Midbrain (tissue), 1 donor: ENCODE measurements around the gene TENM4.
A peak's percentile ranks its signal among the peaks of the same experiment; 100 is the strongest.

ENCODE experiments used
- DNase-seq: peaks from one replicate; lab custom pipeline; 2025; lab: John Stamatoyannopoulos, UW

TENM4 gene

GRCh38 chr11:79174045-79175008 lies 266.5 kb downstream of the TENM4 start:
- DNase-seq, result no peak

DNA sequence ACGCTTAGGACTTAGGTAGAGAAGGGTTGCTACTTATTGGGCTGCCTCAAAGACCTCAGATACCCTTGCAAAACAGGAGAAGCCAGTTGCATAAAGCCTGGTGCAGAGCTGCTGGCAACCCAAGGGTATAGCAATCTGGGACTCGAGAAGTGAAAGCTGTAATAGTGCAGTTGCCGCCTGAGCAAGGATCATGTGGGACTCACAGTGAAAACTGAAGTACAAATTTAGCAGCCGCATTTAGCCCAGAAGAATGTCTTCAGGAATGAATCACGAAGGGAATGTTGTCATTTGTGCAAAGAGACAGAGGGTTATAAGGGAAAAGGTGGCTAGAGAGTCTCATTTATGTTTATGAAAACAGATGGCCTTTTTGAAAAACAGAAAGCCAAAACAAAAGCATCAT lies 267.2 kb downstream of the TENM4 start:
- DNase-seq, result peak; percentile 15

GRCh38 chr11:79170321-79170720 lies 270.5 kb downstream of the TENM4 start:
- DNase-seq, result no peak

DNA sequence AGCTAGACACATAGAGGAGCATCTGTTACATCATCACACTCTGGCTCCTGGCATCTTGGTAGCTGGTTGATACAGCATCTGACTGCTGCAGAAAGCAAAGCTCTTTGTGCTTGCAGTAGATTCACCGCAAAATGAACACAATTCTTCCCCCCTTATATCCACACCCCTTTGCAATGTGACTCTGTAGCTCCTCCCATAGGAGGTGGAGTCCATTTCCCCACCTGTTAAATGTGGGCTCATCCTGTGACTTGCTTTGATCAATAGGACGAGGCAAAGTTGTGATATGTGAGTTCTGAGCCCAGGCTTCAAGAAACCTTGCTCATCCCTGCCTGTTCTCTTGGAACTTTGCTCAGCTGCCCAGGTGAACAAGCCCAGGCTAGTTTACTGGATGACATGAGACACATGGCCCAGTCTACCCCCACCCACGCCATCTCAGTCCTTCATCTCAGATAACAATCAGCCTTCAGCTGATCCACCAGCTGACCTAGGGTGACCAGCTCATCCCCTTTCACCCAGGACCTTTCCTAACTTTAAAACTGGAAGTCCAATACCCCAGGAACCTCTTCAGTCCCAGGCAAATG lies 272.2 kb downstream of the TENM4 start:
- no peak for DNase-seq

DNA sequence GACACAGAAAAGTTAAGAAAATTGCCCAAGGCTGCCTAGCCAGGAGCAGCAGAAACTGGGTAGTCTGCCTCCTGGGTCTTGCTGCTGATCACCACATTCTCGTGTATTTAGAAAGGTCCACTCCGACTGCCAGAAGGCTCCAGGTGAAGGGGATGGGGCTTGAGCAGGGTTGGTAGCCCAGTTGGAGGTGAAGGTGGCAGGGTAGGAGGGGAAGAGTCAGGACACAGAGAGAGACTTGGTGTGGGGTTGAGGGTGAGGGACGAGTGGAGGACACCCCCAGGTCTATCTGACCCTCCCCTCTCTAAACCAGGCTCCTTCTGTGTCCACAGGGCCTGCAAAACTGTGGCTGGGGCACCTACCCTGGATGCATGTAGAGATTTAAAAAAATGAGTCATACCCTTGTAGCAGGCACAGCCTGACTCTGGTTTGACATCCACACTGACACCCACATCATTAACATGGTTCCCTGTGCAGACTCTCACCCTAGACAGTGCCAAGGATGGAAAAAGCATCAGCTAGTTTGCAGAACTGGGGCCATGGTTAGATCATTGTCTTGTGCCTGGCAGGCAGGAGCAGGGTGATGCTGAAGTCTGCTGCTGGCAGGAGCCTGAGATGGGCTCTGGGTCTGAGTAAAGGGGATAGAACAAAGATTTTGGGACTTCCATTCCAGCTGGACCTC lies 273.2 kb downstream of the TENM4 start:
- no peak for DNase-seq

DNA sequence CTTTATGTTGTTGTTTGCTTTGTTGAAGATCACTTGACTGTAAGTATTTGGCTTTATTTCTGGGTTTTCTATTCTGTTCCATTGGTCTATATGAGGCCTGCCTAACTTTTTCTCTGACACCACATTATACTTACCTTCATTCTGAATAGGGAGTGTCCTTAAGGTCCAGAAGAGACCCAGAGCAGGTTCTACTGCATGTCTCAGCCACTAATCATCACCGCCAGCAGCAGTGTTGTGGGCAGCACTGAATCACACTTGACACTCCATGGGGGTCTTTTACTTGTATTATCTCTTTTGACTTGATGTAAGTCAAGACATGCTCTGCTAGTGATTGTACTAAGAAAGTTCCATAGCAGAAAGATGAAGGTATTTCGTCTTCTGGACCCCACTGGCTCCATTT lies 274.9 kb downstream of the TENM4 start:
- DNase-seq, result no peak

DNA sequence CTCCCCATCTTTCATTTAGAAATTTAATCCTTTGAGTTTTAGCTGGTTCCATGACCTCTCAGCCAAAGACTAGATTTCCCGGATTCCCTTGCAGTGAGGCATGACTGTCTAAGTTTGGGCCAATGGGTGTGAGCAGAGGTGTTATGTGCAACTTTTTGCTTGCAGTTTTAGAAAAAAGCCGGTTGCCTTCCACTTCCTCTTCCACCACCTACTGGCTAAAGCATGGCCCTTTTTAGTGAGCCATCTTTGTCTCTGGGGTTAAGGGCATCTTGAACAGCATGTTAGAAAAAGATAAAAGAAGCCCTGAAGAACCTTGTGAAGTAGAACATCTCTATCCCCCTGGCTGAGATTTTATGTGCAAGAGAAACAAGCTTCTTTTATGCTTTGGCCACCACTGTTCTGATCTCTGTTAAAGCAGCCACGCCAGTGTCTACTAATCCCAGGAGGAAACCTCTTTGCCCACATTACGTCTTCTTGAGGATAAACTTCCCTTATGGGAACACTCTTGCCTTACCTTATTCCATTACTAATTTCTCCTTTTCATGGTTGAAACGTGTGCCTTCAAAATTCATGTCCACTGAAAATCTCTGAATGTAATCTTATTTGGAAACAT lies 279.9 kb downstream of the TENM4 start:
- DNase-seq, result peak; percentile 16

GRCh38 chr11:79159657-79160450 lies 281.0 kb downstream of the TENM4 start:
- DNase-seq, result no peak

DNA sequence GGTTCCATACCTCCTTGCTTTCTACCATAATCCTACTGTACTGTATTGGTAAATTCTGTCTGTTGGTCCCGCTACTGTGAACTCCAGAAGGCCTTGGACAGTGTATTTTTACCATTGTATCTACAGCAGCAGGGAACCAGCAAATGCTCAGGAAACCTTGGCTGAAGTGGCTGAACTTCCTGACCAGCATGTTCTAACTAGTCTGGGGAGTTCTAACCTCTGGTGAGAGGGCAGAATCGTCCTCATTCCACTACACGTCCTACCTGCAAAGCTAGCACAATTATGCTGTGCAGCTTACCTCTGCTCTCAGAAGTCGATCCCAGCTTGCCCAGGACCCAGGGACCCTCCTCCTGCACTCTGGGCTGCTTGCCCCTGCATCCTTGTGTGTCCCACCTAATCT lies 283.1 kb downstream of the TENM4 start:
- DNase-seq, result no peak

- DNase-seq, result no peak
Observed at GRCh38 chr11:79156031-79156430, 284.8 kb downstream of the TENM4 start.

- no peak for DNase-seq
Observed at GRCh38 chr11:79155237-79155636, 285.6 kb downstream of the TENM4 start.

- DNase-seq, result peak; percentile 43
Observed at GRCh38 chr11:79152511-79152910, 288.3 kb downstream of the TENM4 start.

- no peak for DNase-seq
Observed at GRCh38 chr11:79151396-79151795, 289.4 kb downstream of the TENM4 start.

DNA sequence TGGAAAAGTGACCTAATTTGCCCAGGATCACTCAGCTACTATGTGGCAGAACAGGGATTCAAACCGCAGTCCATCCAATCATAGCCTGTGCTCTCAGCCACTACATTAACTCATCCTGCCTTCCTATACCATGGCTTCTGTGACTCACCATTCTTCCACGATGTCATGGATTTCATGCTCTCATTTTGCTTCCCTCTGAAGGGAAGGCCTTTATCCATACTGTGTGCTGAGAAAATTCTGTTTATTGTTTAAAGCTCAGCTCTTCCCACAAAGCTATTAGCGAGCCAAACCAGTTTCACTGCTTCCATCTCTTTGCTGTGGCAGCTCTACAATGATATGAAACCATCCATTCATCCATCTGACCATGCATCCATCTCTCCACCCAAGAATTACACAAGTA lies 289.9 kb downstream of the TENM4 start:
- DNase-seq, result no peak

DNA sequence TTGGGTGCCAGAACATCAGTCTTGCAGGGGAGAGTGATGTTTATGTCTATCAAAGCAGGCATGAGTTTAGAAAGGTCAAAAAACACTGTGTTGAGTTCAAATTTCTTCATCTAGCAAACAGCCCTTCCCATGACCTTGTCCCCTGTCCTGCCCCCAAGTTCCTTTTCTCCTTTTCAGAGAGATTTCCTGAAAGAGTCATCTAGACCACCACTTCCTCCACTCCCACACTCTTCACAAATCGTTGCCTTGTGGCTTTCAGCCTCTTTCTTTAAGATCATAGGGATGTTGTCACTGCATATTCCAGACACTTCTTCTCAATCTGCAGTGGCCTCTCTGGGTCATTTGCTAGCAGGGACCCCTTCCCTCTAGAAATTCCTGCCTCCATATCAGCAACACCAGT lies 290.5 kb downstream of the TENM4 start:
- no peak for DNase-seq

GRCh38 chr11:79147731-79148130 lies 293.1 kb downstream of the TENM4 start:
- no peak for DNase-seq

DNA sequence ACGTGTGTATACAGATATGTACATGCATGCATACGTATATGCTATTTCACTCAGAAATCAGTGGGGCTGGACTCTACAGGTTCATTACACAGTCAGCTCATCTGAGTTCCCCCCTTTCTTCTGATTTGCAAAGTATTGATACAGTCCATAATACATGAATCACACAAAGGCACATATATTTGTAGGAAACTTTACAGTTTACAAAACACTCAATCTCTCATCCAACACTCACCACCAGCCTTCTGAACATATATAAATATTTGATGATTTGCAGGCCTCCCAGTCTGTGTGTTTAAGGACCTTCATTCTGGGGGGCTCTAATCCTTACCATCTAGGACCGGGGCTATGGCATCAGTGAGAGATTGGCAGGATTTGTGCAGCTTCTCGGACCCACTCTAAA lies 293.8 kb downstream of the TENM4 start:
- no peak for DNase-seq

DNA sequence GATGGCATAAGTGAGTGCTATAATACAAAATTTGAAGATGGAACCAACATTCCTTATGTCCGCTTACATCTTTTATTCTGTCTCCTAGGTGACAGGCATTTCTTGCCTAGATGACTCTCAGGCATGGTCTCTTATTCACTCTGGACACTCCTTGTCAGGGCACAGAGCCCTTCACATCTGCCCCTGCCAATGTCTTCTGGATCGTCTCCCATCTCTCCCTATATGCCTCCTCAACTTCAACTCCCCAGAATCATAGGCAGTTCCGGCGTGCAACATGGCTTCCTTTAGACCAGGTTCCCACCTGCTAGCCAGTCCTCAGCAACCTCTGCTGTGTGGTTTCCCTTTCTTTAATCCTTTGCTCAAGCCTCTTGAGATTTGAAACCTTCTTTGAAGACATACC lies 300.9 kb downstream of the TENM4 start:
- no peak for DNase-seq

DNA sequence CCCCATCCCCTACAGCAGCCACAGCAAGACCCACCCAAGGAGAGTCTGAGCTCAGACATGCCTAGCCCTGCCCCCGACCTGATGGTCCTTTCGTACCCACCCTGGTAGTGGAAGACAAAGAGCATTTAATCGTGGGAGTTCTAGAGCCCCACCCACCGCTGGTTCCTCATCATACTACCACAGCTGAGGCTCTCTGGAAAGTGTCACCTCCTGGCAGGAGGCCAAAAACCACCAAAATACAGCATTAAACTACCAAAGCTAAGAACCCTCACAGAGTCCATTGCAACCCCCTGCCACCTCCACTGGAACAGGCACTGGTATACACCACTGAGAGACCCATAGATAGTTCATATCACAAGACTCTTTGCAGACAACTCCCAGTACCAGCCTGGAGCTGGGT lies 311.1 kb downstream of the TENM4 start:
- no peak for DNase-seq

DNA sequence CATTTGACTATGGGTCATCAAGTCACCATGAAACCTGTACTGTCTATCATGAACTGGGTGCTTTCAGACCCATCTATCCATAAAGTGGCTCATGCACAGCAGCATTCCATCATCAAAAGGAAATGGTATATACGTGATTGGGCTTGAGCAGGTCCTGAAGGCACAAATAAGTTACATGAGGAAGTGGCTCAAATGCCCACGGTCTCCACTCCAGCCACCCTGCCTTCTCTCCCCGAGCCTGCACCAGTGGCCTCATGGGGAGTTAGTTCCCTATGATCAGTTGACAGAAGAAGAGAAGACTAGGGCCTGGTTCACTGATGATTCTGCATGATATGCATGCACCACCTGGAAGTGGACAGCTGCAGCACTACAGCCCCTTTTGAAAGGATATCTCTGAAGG lies 312.5 kb downstream of the TENM4 start:
- no peak for DNase-seq

- DNase-seq, result no peak
Observed at GRCh38 chr11:79122759-79123158, 318.1 kb downstream of the TENM4 start.

DNA sequence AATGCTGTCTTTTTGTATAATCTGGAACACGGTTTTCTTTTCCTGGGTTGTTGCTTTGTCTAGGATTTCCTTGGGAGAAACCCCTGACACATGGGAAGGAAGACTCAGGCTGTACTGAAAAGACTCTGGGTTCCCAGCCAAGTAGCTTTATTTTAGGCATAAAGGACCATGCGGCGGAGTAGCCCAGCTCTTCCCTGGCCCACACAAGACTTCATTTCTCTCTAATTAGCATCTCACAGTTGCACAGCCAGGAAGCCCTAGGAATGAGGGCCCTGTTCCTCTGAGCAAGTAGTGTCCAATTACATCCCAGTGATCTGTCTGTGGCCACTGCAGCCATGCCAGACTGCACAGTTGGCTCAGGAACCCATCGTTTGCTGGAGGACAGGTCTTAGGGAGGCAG lies 319.5 kb downstream of the TENM4 start:
- peak; percentile 51 for DNase-seq
